ENCODE data around the gene MAPK4.
A peak's percentile ranks its signal among the peaks of the same experiment; 100 is the strongest.
"Not testable (repeated sequence)": the region's sequence is repeated elsewhere in the genome, so short reads cannot be mapped to it uniquely, and the experiment has no call there.

The MAPK4 gene

GRCh38 chr18:50545936-50546335, 14.0 kb upstream of the MAPK4 start:
- Histone ChIP-seq H3K36me3 (no peaks in the 10 kb centered on the region), H3K4me3 (ENCODE audit: low read depth, low read length) (no peak overlapping the region), H3K9me3 (ENCODE audit: severe bottlenecking) (no peaks in the 10 kb centered on the region), H3K27ac (no peak overlapping the region), H3K27me3 (ENCODE audit: insufficient read depth, low read depth, severe bottlenecking) (no peaks in the 10 kb centered on the region)
- no peak for TF ChIP-seq CTCF (IDR thresholded peaks at IDR 0.05; ENCODE audit: low read depth, low read length)
- no peak for DNase-seq

GRCh38 chr18:50548160-50548559, 11.7 kb upstream of the MAPK4 start:
- no peak for TF ChIP-seq CTCF (IDR thresholded peaks at IDR 0.05; ENCODE audit: low read depth, low read length)
- no peak overlapping the region for H3K4me3 ChIP-seq (ENCODE audit: low read depth, low read length)
- no peaks in the 10 kb centered on the region for H3K36me3 ChIP-seq
- no peak overlapping the region for H3K27ac ChIP-seq
- DNase-seq = no peak
- no peaks in the 10 kb centered on the region for H3K9me3 ChIP-seq (ENCODE audit: severe bottlenecking)
- H3K27me3 ChIP-seq (ENCODE audit: insufficient read depth, low read depth, severe bottlenecking) = no peaks in the 10 kb centered on the region

GRCh38 chr18:50551651-50552050, 8.2 kb upstream of the MAPK4 start:
- H3K27ac ChIP-seq; H3K36me3 ChIP-seq; H3K9me3 ChIP-seq (ENCODE audit: severe bottlenecking); H3K4me3 ChIP-seq (ENCODE audit: low read depth, low read length); DNase-seq; H3K27me3 ChIP-seq (ENCODE audit: insufficient read depth, low read depth, severe bottlenecking): not testable (repeated sequence)

GRCh38 chr18:50558157-50558556, 1.7 kb upstream of the MAPK4 start:
- Histone ChIP-seq H3K9me3 (ENCODE audit: severe bottlenecking) (peaks cover 8% of the 10 kb centered on the region), H3K27ac (no peak overlapping the region), H3K36me3 (0 out of 2 replicates have a peak, but pooled peaks cover 3% of the 10 kb centered on the region), H3K27me3 (ENCODE audit: insufficient read depth, low read depth, severe bottlenecking) (no peaks in the 10 kb centered on the region), H3K4me3 (ENCODE audit: low read depth, low read length) (no peak overlapping the region)
- TF ChIP-seq CTCF (IDR thresholded peaks at IDR 0.05; ENCODE audit: low read depth, low read length) = no peak
- no peak for DNase-seq

DNA sequence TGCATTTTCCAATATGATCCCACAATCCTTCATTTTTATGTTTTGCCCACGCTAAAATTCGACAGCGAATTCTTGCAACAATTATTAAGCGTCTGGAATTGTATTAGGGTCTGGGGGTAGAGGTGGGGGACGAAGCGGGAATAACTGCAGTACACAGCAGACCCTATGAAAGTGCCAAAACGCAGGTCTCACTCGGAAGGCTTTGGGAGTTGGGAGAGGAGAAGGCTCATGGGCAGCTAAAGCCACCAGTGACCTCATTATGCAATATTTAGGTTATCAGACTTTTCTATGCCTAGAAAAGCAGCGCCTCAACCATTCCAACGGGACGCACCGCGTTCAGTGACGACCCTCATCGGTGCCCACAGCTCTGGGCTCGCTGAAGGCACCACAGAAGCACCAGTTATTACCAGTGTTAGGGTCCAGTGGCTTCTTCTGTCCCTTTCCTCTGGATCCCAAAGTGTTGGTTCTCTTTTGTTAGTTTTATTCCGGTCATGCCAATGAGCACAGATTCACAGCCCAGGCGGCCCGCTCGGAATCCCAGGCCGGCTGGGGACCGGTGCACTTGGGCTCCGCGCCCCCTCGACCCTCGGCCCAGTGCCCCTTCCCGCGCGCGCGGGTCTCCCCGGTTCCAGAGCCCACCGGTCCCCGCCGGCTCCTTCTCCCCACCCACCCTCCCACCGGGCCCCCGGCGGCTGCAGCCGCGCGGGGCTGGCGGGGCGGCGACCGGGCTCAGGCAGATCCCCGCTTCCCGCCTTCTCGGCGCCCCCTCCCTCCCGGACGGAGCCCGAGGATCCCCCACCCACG, 737 bp upstream of the MAPK4 start:
- peaks cover 5% of the 10 kb centered on the region for H3K9me3 ChIP-seq (ENCODE audit: severe bottlenecking)
- peak overlapping the region; percentile 63 for H3K4me3 ChIP-seq (ENCODE audit: low read depth, low read length)
- peak overlapping the region; percentile 82 for H3K27ac ChIP-seq
- TF ChIP-seq CTCF (IDR thresholded peaks at IDR 0.05; ENCODE audit: low read depth, low read length) = no peak
- peaks cover 3% of the 10 kb centered on the region; the same call in 1 of the 2 replicates for H3K36me3 ChIP-seq
- no peaks in the 10 kb centered on the region for H3K27me3 ChIP-seq (ENCODE audit: insufficient read depth, low read depth, severe bottlenecking)
- no peak for DNase-seq

- peak overlapping the region; percentile 86 for H3K4me3 ChIP-seq (ENCODE audit: low read depth, low read length)
- H3K27ac ChIP-seq = peak overlapping the region; percentile 82
- no peaks in the 10 kb centered on the region for H3K9me3 ChIP-seq (ENCODE audit: severe bottlenecking)
- no peak for TF ChIP-seq CTCF (IDR thresholded peaks at IDR 0.05; ENCODE audit: low read depth, low read length)
- H3K27me3 ChIP-seq (ENCODE audit: insufficient read depth, low read depth, severe bottlenecking) = no peaks in the 10 kb centered on the region
- DNase-seq = peak; percentile 37
- H3K36me3 ChIP-seq = peaks cover 3% of the 10 kb centered on the region; the same call in 1 of the 2 replicates
Observed at GRCh38 chr18:50560681-50561629, 1.1 kb downstream of the MAPK4 start.

DNA sequence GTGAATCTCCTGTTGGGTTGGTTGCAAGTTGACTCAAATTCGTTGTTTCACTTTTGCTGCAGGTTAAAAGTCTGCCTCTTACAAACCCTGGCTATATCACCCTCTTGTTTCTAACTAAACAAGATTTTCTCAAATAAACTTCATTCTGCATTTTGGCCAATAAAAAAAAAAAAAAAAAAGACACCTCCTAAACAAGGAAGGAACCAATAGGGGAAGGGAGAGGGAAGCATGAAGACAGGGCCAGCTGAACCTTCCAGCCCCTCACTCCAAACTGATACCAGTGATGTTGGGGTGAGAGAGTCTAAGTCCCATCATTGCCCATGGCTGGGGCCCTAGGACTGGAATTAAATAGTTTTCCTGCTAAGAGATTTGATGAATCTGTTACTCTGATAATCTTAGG, 2.4 kb downstream of the MAPK4 start:
- H3K27ac ChIP-seq; DNase-seq; H3K4me3 ChIP-seq (ENCODE audit: low read depth, low read length); H3K27me3 ChIP-seq (ENCODE audit: insufficient read depth, low read depth, severe bottlenecking); H3K36me3 ChIP-seq; H3K9me3 ChIP-seq (ENCODE audit: severe bottlenecking): not testable (repeated sequence)
